ENCODE data around the gene TMEM245. TPM values are rescaled to one million over a fixed set of nuclear protein-coding genes. Genes with fewer than 3 reads are reported as not detected.

TMEM245 gene
- total RNA-seq, 1 experiment from 2014 or later = 34.8 TPM

- TF ChIP-seq, protein P1, sequence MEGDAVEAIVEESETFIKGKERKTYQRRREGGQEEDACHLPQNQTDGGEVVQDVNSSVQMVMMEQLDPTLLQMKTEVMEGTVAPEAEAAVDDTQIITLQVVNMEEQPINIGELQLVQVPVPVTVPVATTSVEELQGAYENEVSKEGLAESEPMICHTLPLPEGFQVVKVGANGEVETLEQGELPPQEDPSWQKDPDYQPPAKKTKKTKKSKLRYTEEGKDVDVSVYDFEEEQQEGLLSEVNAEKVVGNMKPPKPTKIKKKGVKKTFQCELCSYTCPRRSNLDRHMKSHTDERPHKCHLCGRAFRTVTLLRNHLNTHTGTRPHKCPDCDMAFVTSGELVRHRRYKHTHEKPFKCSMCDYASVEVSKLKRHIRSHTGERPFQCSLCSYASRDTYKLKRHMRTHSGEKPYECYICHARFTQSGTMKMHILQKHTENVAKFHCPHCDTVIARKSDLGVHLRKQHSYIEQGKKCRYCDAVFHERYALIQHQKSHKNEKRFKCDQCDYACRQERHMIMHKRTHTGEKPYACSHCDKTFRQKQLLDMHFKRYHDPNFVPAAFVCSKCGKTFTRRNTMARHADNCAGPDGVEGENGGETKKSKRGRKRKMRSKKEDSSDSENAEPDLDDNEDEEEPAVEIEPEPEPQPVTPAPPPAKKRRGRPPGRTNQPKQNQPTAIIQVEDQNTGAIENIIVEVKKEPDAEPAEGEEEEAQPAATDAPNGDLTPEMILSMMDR (IDR thresholded peaks at IDR 0.05 in 2 of 3, conservative IDR thresholded peaks at IDR 0.05 in 1 of 3; ENCODE audit: borderline replicate concordance in 1 of 3, insufficient read depth in 1 of 3, low read depth in 2 of 3, low read length in 2 of 3) = no peak
- no peak for TF ChIP-seq EZH2phosphoT487 (IDR thresholded peaks at IDR 0.05; ENCODE audit: borderline replicate concordance)
- no peak for TF ChIP-seq SRF (IDR thresholded peaks at IDR 0.05; ENCODE audit: low read depth)
- no peak for TF ChIP-seq YY1 (IDR thresholded peaks at IDR 0.05; ENCODE audit: extremely low read depth, insufficient replicate concordance, low read depth, low read length)
- TF ChIP-seq CBX3 (IDR thresholded peaks at IDR 0.05; ENCODE audit: low read depth) = no peak
Observed at GRCh38 chr9:108978205-108978604, 141.5 kb downstream of the TMEM245 start (continued).

GRCh38 chr9:108973895-108974294 is 145.9 kb downstream of the TMEM245 start:
- Histone ChIP-seq H3K4me1 (ENCODE audit: control insufficient read depth in 1 of 2, insufficient read depth in 2 of 2, low read length in 2 of 2) (no peaks in the 10 kb centered on the region), H3K27ac (ENCODE audit: low read depth, low read length) (no peak overlapping the region), H3K9ac (ENCODE audit: low read length) (no peak overlapping the region), H3K27me3 (ENCODE audit: insufficient read depth, low read length) (no peaks in the 10 kb centered on the region), H3K9me2 (ENCODE audit: insufficient read depth) (no peaks in the 10 kb centered on the region), H3K79me2 (ENCODE audit: insufficient read depth, low read length) (0 out of 2 replicates have a peak, but pooled peaks cover 3% of the 10 kb centered on the region), H2AFZ (ENCODE audit: low read depth, low read length, poor library complexity, severe bottlenecking) (no peak overlapping the region), H3K4me3 (replicated peaks in 1 of 2; ENCODE audit: low read depth in 1 of 2, low read length in 2 of 2) (no peak overlapping the region), H4K20me1 (ENCODE audit: insufficient read depth) (no peaks in the 10 kb centered on the region), H3K9me3 (ENCODE audit: control insufficient read depth in 1 of 2, insufficient read depth in 1 of 2, low read depth in 1 of 2, low read length in 2 of 2) (no peaks in the 10 kb centered on the region), H3K4me2 (ENCODE audit: low read length) (no peak overlapping the region), H3K36me3 (ENCODE audit: control insufficient read depth in 1 of 2, insufficient read depth in 2 of 2, low read length in 2 of 2) (peaks cover 0 to 33% of the 10 kb centered on the region in 2 experiments; a peak in 1 of 4 replicates)
- no peak for TF ChIP-seq TCF7L2 (IDR thresholded peaks at IDR 0.05; ENCODE audit: borderline replicate concordance, extremely low read depth, insufficient read depth, insufficient read length)
- TF ChIP-seq FOSL1 (IDR thresholded peaks at IDR 0.05; ENCODE audit: low read depth) = no peak
- TF ChIP-seq, protein P2, sequence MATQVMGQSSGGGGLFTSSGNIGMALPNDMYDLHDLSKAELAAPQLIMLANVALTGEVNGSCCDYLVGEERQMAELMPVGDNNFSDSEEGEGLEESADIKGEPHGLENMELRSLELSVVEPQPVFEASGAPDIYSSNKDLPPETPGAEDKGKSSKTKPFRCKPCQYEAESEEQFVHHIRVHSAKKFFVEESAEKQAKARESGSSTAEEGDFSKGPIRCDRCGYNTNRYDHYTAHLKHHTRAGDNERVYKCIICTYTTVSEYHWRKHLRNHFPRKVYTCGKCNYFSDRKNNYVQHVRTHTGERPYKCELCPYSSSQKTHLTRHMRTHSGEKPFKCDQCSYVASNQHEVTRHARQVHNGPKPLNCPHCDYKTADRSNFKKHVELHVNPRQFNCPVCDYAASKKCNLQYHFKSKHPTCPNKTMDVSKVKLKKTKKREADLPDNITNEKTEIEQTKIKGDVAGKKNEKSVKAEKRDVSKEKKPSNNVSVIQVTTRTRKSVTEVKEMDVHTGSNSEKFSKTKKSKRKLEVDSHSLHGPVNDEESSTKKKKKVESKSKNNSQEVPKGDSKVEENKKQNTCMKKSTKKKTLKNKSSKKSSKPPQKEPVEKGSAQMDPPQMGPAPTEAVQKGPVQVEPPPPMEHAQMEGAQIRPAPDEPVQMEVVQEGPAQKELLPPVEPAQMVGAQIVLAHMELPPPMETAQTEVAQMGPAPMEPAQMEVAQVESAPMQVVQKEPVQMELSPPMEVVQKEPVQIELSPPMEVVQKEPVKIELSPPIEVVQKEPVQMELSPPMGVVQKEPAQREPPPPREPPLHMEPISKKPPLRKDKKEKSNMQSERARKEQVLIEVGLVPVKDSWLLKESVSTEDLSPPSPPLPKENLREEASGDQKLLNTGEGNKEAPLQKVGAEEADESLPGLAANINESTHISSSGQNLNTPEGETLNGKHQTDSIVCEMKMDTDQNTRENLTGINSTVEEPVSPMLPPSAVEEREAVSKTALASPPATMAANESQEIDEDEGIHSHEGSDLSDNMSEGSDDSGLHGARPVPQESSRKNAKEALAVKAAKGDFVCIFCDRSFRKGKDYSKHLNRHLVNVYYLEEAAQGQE (IDR thresholded peaks at IDR 0.05; ENCODE audit: low read depth) = no peak
- TF ChIP-seq CBX3 (IDR thresholded peaks at IDR 0.05; ENCODE audit: low read depth) = no peak
- TF ChIP-seq ELF1 (IDR thresholded peaks at IDR 0.05; ENCODE audit: borderline replicate concordance, low read depth) = no peak
- TF ChIP-seq, protein P3, sequence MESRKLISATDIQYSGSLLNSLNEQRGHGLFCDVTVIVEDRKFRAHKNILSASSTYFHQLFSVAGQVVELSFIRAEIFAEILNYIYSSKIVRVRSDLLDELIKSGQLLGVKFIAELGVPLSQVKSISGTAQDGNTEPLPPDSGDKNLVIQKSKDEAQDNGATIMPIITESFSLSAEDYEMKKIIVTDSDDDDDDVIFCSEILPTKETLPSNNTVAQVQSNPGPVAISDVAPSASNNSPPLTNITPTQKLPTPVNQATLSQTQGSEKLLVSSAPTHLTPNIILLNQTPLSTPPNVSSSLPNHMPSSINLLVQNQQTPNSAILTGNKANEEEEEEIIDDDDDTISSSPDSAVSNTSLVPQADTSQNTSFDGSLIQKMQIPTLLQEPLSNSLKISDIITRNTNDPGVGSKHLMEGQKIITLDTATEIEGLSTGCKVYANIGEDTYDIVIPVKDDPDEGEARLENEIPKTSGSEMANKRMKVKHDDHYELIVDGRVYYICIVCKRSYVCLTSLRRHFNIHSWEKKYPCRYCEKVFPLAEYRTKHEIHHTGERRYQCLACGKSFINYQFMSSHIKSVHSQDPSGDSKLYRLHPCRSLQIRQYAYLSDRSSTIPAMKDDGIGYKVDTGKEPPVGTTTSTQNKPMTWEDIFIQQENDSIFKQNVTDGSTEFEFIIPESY (IDR thresholded peaks at IDR 0.05; ENCODE audit: extremely low read depth, insufficient replicate concordance, low read length) = no peak
- no peak for TF ChIP-seq EGR1 (IDR thresholded peaks at IDR 0.05; ENCODE audit: low read depth)
- no TSS peak for BruUV-seq (replicated peaks)
- ChIA-PET RAD21 (ENCODE audit: low non-redundant PET in 1 of 2, low total read pairs in 2 of 2, uncharacterized antibody in 2 of 2, unreplicated experiment in 2 of 2) (no interaction called here), CTCF (no interaction called here), POLR2A (no interaction called here)
- ATAC-seq (no peak), DNase-seq (ENCODE audit: low read depth, low spot score) (no peak)
- intact Hi-C loops (cut with micrococcal nuclease) = no loop called here
